Epithelial cell of proximal tubule (primary cell): ENCODE measurements around the gene CCM2. TPM values are rescaled to one million over a fixed set of nuclear protein-coding genes. Genes with fewer than 3 reads are reported as not detected.

Experiments
- DNase-seq: peaks from one replicate; pipeline ENCODE4 v3.0.0-alpha.2; 2011; ENCODE audit warnings: low read depth
- H3K4me3 ChIP-seq: 2 replicates; pipeline ENCODE4 v1.5.1; 2011; ENCODE audit warnings: low read depth, mild to moderate bottlenecking, low read length
- CTCF ChIP-seq: conservative IDR thresholded peaks from 2 replicates; pipeline ENCODE4 v1.5.1; 2012; ENCODE audit warnings: low read depth, mild to moderate bottlenecking, low read length
- total RNA-seq: library from RNA; depleted of rRNA; stranded (reverse); fragments of >200 nt; gene quantifications from 2 replicates; pipeline ENCODE4 v1.2.3, GENCODE V29; 2015

CCM2 gene
- total RNA-seq, 1 donor from 2014 or later: 49.2 TPM

- DNase-seq: no peak
- TF ChIP-seq CTCF: no peak
- no peak within 1 kb of the TSS for H3K4me3 ChIP-seq
Measured at GRCh38 chr7:44978511-44979366, 21.3 kb upstream of the CCM2 start, which contains the start of gene MYO1G. TSS of gene MYO1G (minus strand) at chr7:44979015. CDS start at chr7:44978961, 54 bp downstream.

GRCh38 chr7:44979481-44980392 lies 20.3 kb upstream of the CCM2 start:
- no peak for TF ChIP-seq CTCF
- no peak for DNase-seq
- no peak overlapping the region for H3K4me3 ChIP-seq

- TF ChIP-seq CTCF: no peak
- no peak overlapping the region for H3K4me3 ChIP-seq
- DNase-seq: no peak
Measured at GRCh38 chr7:44980393-44981034, 19.5 kb upstream of the CCM2 start.

GRCh38 chr7:44981035-44981706 lies 18.8 kb upstream of the CCM2 start:
- TF ChIP-seq CTCF: no peak
- DNase-seq: no peak
- H3K4me3 ChIP-seq: no peak overlapping the region

GRCh38 chr7:44982535-44982923 lies 17.5 kb upstream of the CCM2 start:
- no peak for TF ChIP-seq CTCF
- H3K4me3 ChIP-seq: no peak overlapping the region
- DNase-seq: no peak

GRCh38 chr7:44982970-44983369 lies 17.0 kb upstream of the CCM2 start:
- DNase-seq: no peak

More at GRCh38 chr7:44982970-44983369, 17.0 kb upstream of the CCM2 start:
- H3K4me3 ChIP-seq: no peak overlapping the region
- TF ChIP-seq CTCF: no peak
